Right renal cortex interstitium (tissue), 3 donors: ENCODE data around the gene ARHGAP6. TPM values are rescaled to one million over a fixed set of nuclear protein-coding genes. Genes with fewer than 3 reads are reported as not detected.

Experiments
- DNase-seq, 3 donors: peaks; one replicate each; pipeline ENCODE4 v3.0.0-alpha.2; 2013; ENCODE audit warnings: low read depth in 3 of 3, low spot score in 2 of 3
- polyA plus RNA-seq, 3 donors: library from polyadenylated mRNA; unstranded; fragments of 120-200 nt; gene quantifications; one replicate each; pipeline ENCODE4 v1.2.1, GENCODE V29; 2013; ENCODE audit not compliant: insufficient read length in 3 of 3

ARHGAP6 gene
- polyA plus RNA-seq, 3 donors: 13.7 to 15.4 (median 13.9) TPM

GRCh38 chrX:11465648-11466411 is 199.9 kb downstream of the ARHGAP6 start:
- DNase-seq: no peak

GRCh38 chrX:11464836-11465463 is 200.8 kb downstream of the ARHGAP6 start:
- DNase-seq: no peak

GRCh38 chrX:11464380-11464779 is 201.3 kb downstream of the ARHGAP6 start:
- no peak for DNase-seq

GRCh38 chrX:11462648-11463047 is 203.1 kb downstream of the ARHGAP6 start:
- no peak for DNase-seq

- DNase-seq: no peak
Observed at GRCh38 chrX:11462136-11462535, 203.6 kb downstream of the ARHGAP6 start.

GRCh38 chrX:11461201-11462001 is 204.3 kb downstream of the ARHGAP6 start:
- DNase-seq: no peak

- DNase-seq: no peak
Observed at GRCh38 chrX:11460347-11460746, 205.4 kb downstream of the ARHGAP6 start.

GRCh38 chrX:11458170-11458569 is 207.6 kb downstream of the ARHGAP6 start:
- DNase-seq: no peak

- no peak for DNase-seq
Observed at GRCh38 chrX:11451151-11451550, 214.6 kb downstream of the ARHGAP6 start.

GRCh38 chrX:11450354-11450753 is 215.4 kb downstream of the ARHGAP6 start:
- DNase-seq: no peak

- DNase-seq: no peak
Observed at GRCh38 chrX:11449613-11450012, 216.1 kb downstream of the ARHGAP6 start.

- no peak for DNase-seq
Observed at GRCh38 chrX:11447418-11447817, 218.3 kb downstream of the ARHGAP6 start.

- DNase-seq: no peak
Observed at GRCh38 chrX:11446949-11447348, 218.8 kb downstream of the ARHGAP6 start.

GRCh38 chrX:11446336-11446735 is 219.4 kb downstream of the ARHGAP6 start:
- DNase-seq: no peak

- DNase-seq: no peak
Observed at GRCh38 chrX:11445540-11445939, 220.2 kb downstream of the ARHGAP6 start.

GRCh38 chrX:11444052-11444451 is 221.7 kb downstream of the ARHGAP6 start:
- no peak for DNase-seq

GRCh38 chrX:11439846-11440245 is 225.9 kb downstream of the ARHGAP6 start:
- DNase-seq: no peak

- no peak for DNase-seq
Observed at GRCh38 chrX:11438767-11439166, 227.0 kb downstream of the ARHGAP6 start.

GRCh38 chrX:11438380-11438723 is 227.4 kb downstream of the ARHGAP6 start:
- DNase-seq: no peak

GRCh38 chrX:11437642-11438379 is 227.9 kb downstream of the ARHGAP6 start:
- DNase-seq: no peak

- DNase-seq: no peak
Observed at GRCh38 chrX:11435568-11435967, 230.2 kb downstream of the ARHGAP6 start.
